ENCODE data around the gene LRIG3. TPM values are rescaled to one million over a fixed set of nuclear protein-coding genes. Genes with fewer than 3 reads are reported as not detected.
A peak's percentile ranks its signal among the peaks of the same experiment; 100 is the strongest.
"Not testable (repeated sequence)": the region's sequence is repeated elsewhere in the genome, so short reads cannot be mapped to it uniquely, and the experiment has no call there.

LRIG3 gene
- total RNA-seq, result 69.8 and 94.0 TPM in 2 replicates

DNA sequence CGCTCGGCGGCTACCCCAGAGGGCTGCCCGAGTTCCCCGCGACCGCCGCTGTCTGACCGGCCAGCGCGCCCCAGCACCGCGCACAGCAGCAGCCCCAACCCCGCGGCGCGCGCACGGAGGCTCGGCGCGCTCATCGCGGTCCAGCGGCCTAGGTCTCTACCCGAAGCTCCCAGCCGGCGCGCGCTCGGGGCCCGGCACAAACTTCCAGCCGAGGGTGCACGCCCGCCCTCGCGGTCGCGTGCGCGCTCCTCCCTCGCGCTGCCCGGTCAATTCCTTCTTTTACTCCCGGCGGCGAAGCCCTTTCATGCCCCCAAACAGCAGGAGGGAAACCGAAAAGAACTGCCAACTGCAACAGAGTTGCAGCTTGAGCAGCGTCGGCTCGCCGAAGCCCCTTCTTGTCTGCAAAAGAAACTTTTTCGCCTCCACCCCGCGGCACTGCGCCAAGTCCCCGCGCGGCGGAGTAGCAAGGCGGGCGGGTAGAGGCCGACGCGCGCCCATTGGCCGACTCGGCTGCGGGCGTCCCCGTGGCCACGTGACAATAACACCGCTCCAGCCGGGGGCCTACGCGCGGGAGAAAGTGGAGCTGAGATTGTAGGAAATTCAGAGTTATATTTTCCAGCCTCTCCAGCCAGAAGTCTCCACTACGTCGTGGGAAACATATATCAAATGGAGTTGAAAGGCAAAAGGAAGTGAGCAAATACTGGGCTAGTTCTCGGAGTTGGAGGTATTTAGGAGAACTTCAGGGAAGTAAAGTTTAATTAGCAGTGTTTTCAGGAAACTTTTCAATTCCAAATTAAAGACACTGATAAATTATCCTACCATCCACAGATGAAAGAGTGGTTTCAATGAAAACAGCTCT, at the start of gene LRIG3:
Gene LRIG3 (minus strand): TSS at position 403 of the 859 bp plus-strand sequence. CDS start 269 bp downstream, at position 134.
- peak; percentile 90 for DNase-seq (ENCODE audit: low read depth, low spot score)

GRCh38 chr12:58969237-58969636, 48.9 kb upstream of the LRIG3 start:
- DNase-seq (ENCODE audit: low read depth, low spot score), result no peak

DNA sequence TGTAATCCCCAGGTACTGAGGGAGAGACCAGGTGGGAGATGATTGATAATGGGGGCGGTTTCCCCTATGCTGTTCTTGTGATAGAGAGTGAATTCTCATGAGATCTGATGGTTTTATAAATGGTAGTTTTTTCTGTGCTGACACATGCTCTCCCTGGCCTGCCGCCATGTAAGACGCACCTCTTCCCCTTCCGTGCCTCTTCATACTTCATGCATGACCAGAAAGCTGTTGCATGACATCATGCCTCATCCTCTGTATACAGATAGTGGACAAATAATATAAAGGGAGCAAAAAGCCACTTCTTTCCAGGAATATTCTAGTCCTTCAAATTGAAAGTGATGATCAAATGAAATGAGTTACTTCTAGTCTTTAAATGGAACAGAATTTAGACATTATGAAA, 47.3 kb upstream of the LRIG3 start:
- no peak for DNase-seq (ENCODE audit: low read depth, low spot score)

DNA sequence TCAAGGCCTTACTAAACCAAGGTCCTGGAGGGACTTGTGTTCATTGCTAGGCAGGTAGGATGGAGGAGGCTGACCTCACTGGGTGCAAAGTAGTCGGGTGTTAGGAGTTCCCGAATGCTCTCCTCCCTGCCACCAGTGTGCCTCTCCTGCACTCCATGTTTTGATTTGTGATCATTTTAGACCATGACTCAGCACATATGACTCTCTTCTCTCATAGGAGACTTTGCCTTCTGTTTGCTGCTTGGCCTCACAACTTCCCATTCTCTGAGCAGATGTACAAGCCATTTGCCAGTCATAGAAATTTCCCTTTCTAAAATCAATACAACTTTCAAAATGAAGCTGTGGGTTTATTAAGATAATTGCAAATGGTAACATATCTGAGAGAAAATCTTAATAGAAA, 46.6 kb upstream of the LRIG3 start:
- DNase-seq (ENCODE audit: low read depth, low spot score), result no peak

- no peak for DNase-seq (ENCODE audit: low read depth, low spot score)
These were observed 45.3 kb upstream of the LRIG3 start for GRCh38 chr12:58965568-58965967.

- no peak for DNase-seq (ENCODE audit: low read depth, low spot score)
These were observed 43.5 kb upstream of the LRIG3 start for GRCh38 chr12:58963844-58964243.

- peak; percentile 59 for DNase-seq (ENCODE audit: low read depth, low spot score)
These were observed 41.6 kb upstream of the LRIG3 start for GRCh38 chr12:58961906-58962305.

- no peak for DNase-seq (ENCODE audit: low read depth, low spot score)
These were observed 40.9 kb upstream of the LRIG3 start for GRCh38 chr12:58961166-58961565.

DNA sequence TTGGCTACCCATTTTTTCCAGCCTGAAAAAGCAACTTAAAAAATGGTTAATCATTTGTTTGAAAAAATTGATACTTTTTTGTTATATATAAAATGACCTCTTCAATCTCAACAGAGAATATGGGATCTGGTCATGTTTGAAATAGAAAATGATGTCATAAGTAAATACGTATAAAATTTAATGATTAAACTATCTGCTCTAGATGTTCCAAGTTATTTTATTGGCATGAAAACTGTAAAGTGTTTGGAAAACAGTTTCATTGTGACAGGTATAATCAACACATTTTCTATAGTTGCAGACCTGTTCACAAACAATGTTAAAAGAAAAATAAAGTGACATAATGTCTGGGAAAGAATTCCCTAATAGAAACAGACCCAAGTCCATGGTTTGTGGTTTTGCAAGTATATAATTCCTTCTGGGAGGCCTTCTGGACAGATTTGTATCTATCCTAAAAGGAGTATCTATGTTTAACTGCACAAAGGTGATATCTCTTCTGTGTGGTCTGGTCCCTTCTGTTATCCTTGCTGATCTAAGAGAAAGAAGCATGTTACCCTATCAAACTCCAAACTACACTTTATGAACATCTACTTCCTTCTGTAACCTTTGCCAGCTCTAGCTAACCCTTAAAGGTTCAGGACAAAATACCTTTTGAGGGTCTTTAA, 39.5 kb upstream of the LRIG3 start:
- no peak for DNase-seq (ENCODE audit: low read depth, low spot score)

DNA sequence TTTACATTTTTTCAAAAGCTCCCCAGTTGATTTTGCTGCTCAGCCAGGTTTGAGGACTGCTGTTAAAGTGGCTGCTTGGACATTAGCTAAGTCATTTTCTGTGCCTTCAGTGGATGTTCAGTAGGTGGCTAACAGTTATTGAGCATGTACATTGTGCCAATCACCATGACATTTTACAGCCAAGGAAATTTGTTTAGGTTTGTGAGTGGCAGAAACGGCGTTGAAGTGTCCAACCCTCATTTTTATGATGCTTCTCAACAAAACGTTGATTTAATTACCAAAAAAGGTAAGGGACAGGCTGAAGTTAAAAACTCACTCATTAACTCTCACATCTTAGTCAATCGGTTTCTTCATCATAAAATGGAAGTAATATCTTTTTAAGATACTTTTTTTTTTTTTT, 37.0 kb upstream of the LRIG3 start:
- no peak for DNase-seq (ENCODE audit: low read depth, low spot score)

DNA sequence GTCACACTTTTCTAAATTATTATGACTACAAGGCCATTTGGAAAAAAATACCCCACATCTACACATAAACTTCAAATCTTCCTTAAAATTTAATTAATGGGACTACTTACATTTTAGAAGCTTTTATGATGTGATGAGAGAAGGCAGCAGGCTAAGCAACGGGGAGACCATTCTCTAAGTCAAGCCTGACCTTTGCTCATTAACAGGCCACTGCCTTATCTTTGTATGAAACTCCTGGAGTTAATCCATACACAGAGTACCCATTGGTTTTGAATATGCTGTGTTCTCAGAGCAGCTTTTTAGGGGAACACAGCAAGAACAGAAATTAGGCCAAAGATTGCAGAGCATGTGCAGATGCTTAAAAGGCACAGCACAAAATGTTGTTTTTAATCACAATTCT, 35.5 kb upstream of the LRIG3 start:
- no peak for DNase-seq (ENCODE audit: low read depth, low spot score)

DNA sequence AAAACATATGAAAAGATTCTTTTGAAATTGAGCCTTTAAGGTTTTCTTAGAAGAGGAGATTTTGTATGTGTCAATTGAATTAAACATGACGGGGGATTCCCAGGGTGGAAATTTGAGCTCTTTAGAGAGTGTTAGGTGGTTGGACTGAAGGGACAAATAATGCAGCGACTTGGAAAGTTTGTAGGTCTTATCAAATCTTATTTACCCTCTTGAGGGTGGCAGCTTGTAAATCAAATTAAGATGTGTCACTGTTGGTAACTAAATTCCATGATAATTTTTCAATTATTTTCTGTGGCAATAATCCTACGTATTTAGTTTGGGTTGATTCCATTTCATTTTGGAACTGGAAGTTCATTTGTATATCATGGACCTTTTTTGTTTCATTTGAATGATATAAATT, 33.7 kb upstream of the LRIG3 start:
- no peak for DNase-seq (ENCODE audit: low read depth, low spot score)

DNA sequence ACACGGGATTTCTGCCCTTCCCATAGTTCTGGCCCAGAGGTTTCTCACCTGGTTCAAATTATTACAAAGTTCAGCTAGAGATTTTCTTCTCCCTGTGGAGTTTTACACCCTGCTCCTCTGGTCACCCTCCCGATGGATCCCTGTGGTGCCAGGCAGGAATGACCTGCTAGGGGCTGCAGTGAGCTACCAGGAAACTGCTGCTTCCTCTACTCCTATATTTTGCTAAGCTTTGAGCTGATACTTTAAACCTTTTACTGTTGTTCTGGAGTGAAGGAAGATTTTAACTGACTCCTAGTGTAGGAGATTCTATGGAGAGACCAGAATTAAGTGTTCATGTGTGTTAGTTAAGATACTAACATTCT, 30.4 kb upstream of the LRIG3 start:
- DNase-seq (ENCODE audit: low read depth, low spot score), result no peak

DNA sequence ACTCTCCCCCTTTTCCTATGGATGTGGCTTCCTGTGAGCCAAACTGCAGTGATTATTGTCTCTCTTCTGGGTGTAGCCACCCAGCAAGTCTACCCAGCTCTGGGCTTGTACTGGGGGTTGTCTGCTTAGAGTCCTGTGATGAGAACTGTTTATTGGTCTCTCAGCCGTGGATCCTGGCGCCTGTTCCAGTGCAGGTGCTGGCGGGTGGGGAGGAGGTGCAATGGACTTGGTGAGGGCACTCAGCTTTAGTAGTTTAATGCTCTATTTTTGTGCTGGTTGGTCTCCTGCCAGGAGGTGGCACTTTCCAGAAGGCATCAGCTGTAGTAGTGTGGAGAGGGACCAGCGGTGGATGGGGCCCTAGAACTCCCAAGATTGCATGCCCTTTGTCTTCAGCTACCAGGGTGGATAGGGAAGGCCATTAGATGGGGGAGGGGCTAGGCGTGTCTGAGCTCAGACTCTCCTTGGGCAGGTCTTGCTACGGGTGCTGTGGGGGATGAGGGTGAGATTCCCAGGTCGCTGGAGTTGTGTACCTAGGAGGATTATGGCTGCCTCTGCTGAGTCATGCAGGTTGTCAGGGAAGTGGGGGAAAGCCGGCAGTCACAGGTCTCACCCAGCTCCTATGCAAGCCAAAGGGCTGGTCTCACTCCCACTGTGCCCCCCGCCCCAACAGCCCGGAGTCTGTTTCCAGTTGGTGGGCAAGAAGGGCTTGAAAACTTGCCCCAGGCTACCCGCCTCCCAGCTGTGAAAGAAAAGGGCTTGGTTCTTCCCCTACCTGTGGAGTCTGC, 29.8 kb upstream of the LRIG3 start:
- not testable (repeated sequence) for DNase-seq (ENCODE audit: low read depth, low spot score)

GRCh38 chr12:58943079-58943478, 22.8 kb upstream of the LRIG3 start:
- no peak for DNase-seq (ENCODE audit: low read depth, low spot score)

GRCh38 chr12:58942345-58942744, 22.0 kb upstream of the LRIG3 start:
- DNase-seq (ENCODE audit: low read depth, low spot score), result no peak

GRCh38 chr12:58939399-58940100, 19.2 kb upstream of the LRIG3 start:
- DNase-seq (ENCODE audit: low read depth, low spot score), result no peak

DNA sequence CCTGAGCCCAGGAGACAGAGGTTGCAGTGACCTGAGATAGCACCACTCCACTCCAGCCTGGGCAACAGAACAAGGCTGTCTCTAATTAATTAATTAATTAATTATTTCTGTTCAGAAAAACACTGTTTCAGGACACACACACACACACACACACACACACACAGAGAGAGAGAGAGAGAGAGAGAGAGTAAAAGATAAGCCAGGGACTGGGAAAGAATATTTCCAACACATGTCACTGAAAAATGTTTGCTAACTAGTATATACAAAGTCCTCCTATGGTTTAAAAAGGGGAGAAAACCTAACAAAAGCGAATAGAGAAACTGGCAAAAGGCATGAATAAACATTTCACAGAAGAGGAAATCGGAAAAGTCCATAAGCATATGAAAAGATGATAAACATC, 18.1 kb upstream of the LRIG3 start:
- DNase-seq (ENCODE audit: low read depth, low spot score), result no peak

DNA sequence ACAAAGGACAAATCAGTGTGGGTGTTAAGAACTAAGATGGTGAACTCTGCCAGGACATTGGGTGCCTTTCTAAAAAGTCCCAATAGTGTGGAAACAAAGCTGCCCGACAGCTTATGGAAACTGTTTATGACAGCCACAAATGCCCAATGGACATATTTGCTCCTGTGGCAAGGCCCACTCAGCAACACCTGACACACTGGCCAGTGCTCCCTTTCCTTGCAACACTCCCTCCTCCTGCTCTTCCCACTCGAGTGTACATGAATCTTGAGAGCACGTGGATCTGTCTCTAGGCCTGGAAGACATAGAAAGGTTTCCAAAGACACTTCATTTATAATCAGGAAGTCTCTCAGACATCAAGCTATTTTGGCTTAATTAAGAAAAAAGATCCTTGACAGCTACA, 14.2 kb upstream of the LRIG3 start:
- DNase-seq (ENCODE audit: low read depth, low spot score), result no peak

DNA sequence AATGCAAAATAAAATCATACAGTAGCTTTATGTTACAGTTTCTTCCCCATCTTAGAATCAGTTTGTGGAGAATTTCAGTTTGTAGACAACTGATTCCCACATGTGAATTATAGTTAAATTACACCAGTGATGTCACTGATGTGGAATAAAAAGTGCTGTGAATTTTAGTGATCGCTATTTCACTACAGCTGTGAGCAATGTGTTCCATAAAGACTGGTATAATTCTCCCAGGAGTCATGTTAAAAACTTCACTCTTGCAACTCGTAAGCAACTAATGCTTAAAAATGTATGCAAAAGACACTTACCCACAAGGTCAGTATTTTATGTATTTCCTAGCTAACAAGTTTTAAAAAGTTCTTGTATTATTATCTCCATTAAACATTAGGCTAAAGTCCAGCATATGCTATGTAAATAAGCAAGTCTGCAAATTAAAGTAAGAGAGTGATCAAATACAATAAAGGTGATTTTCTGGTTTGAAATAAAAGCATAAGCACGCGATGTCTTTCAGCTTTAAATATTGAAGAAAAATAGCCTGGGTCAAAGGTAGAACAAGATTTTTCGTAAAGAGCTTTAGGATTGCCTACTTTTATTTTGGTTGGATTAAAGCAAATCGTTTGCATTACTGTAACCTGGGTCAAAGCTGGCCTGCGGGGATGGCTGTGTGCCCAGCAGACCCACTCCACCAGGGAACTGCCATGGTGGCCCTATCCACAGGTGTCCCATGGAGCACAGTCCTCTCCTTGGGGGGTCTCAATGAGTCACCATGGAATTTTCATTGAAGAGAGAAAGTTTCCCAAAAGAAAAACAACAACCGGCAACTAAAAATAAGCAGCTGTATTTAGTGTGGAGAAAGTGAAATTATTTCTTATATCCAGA, 12.7 kb upstream of the LRIG3 start:
- no peak for DNase-seq (ENCODE audit: low read depth, low spot score)

DNA sequence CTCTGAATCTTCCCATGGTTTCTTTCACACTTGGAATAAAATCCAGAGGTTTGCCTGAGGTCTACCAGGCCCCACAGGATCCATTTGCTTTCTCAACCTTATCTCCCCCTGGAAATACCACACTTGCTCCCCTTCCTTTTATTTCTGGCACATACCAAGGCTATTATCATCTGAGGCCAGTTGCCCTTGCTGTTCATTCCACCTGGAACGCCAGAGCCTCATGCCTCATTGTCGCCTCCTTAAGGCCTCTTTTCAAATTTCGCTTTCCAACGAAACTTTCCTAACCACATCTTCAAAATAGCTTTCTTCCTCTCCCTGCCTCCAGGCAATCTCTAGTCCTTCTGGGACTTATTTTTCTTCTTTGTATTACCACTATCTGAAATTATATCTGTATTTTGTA, 11.2 kb upstream of the LRIG3 start:
- DNase-seq (ENCODE audit: low read depth, low spot score), result no peak
